ENCODE results near the gene COL1A2.

COL1A2 gene

GRCh38 chr7:94478648-94479214 lies 84.0 kb downstream of the COL1A2 start:
- Histone ChIP-seq H3K36me3 (ENCODE audit: control insufficient read depth, insufficient read depth, low read length) (no peaks in the 10 kb centered on the region), H3K27ac (ENCODE audit: low read depth, low read length) (no peak overlapping the region), H3K9ac (ENCODE audit: low read length) (no peak overlapping the region), H3K4me1 (ENCODE audit: control insufficient read depth, insufficient read depth, low read length) (no peaks in the 10 kb centered on the region), H3K4me3 (ENCODE audit: low read depth, low read length) (no peak overlapping the region), H3K27me3 (ENCODE audit: control insufficient read depth, insufficient read depth, low read length) (no peaks in the 10 kb centered on the region), H3K9me3 (ENCODE audit: control insufficient read depth, insufficient read depth, low read depth, low read length) (no peaks in the 10 kb centered on the region)
